Upper lobe of left lung (tissue), 6 donors: Measurements from ENCODE around the gene PRKCE. TPM values are rescaled to one million over a fixed set of nuclear protein-coding genes. Genes with fewer than 3 reads are reported as not detected.
A peak's percentile ranks its signal among the peaks of the same experiment; 100 is the strongest.

Experiments
- ATAC-seq, 2 donors: fragments of 200-7000 bp; cut with Tn5 transposase; one replicate each; pipeline ENCODE4 v1.9.1; 2022; ENCODE audit warnings: mild to moderate bottlenecking in 2 of 2, moderate library complexity in 2 of 2; ENCODE audit not compliant: low FRiP score in 2 of 2
- DNase-seq, 2 donors: peaks; one replicate each; pipeline ENCODE4 v3.0.0-alpha.2; 2019 to 2020
- H3K27ac ChIP-seq, 4 donors: fragments of 200-600 bp; sonication (generic); one replicate each; pipeline ENCODE4 v1.5.1; 2016 to 2019
- H3K27me3 ChIP-seq, 4 donors: fragments of 200-600 bp; sonication (generic); one replicate each; pipeline ENCODE4 v1.5.1; 2017 to 2019
- H3K36me3 ChIP-seq, 4 donors: fragments of 200-600 bp; sonication (generic); one replicate each; pipeline ENCODE4 v1.5.1; 2016 to 2019
- H3K4me1 ChIP-seq, 4 donors: fragments of 200-600 bp; sonication (generic); one replicate each; pipeline ENCODE4 v1.5.1; 2018 to 2019
- H3K4me3 ChIP-seq, 4 donors: fragments of 200-600 bp; sonication (generic); one replicate each; pipeline ENCODE4 v1.5.1; 2017 to 2019; ENCODE audit warnings: mild to moderate bottlenecking in 2 of 4, moderate library complexity in 1 of 4
- H3K9me3 ChIP-seq, 4 donors: fragments of 200-600 bp; sonication (generic); one replicate each; pipeline ENCODE4 v1.5.1; 2018 to 2019
- CTCF ChIP-seq, 6 experiments: fragments of 450-650 bp in 4 of 6; fragments of 200-600 bp in 2 of 6; sonication (generic) in 2 of 6; IDR thresholded peaks; one replicate each; pipeline ENCODE4 v1.5.1; 2016 to 2019; ENCODE audit warnings: antibody characterized with exemption in 6 of 6
- EP300 ChIP-seq, 4 donors: sonication (generic); formaldehyde crosslinking; IDR thresholded peaks; one replicate each; pipeline ENCODE4 v1.5.1; 2017; ENCODE audit warnings: antibody characterized with exemption in 4 of 4, control low read depth in 2 of 4
- POLR2A ChIP-seq, 4 donors: fragments of 450-650 bp; IDR thresholded peaks; one replicate each; pipeline ENCODE4 v1.5.1; 2016 to 2017; ENCODE audit warnings: antibody characterized with exemption in 4 of 4, mild to moderate bottlenecking in 2 of 4
- POLR2AphosphoS5 ChIP-seq, 2 donors: sonication (generic); formaldehyde crosslinking; IDR thresholded peaks; one replicate each; pipeline ENCODE4 v1.5.1; 2017; ENCODE audit warnings: antibody characterized with exemption in 2 of 2
- WGBS, 2 donors: methylation state at CpG; one replicate each; pipeline ENCODE4 v1.1.5; 2017 to 2018; 5-methylcytosine and 5-hydroxymethylcytosine counted together
- total RNA-seq, 6 donors: library from RNA; depleted of rRNA in 4 of 6; stranded (reverse); fragments of >200 nt in 4 of 6; gene quantifications; one replicate each; pipeline versions ENCODE4 v1.1.0 to v1.2.1, GENCODE V29; 2016 to 2021
- donor health status: DM: no; HTN: no; CAD: no; lungs with moderate emphysema.
- donor health status: DM: no; HTN: yes; CAD: no; lungs with severe emphysema.

PRKCE gene
- total RNA-seq, 6 donors from 2014 or later, result 54.9 to 124 (median 75.6) TPM

DNA sequence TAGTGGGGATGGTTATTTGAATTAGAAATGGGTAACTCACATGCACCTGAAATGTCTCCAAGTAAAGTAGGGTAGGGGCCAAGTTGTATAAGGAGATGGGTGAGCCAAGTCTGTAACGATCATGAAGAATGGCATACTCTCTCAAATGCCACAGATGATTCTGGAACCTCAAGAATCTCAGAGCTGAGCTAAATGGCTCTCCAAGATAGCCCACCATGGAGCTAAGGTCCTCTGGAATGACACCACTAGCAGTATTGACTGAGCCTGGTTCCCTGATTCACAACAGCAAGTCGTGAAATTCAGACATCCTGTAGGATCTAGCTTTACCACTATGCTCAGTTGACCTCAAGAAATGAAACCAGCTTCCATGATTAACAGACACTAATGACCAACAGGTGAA lies 529.8 kb downstream of the PRKCE start:
- Histone ChIP-seq H3K9me3 (no peaks in the 10 kb centered on the region), H3K4me1 (peaks cover 14 to 41% (median 28%) of the 10 kb centered on the region in 4 donors), H3K27ac (peak overlapping the region; percentile 66 to 88 (median 80)), H3K36me3 (peaks cover 0 to 36% (median 7%) of the 10 kb centered on the region in 4 donors), H3K27me3 (no peaks in the 10 kb centered on the region), H3K4me3 (no peak overlapping the region)
- ATAC-seq (no peak), DNase-seq (no peak)
- no peak for TF ChIP-seq POLR2AphosphoS5 (IDR thresholded peaks at IDR 0.05)
- TF ChIP-seq POLR2A (IDR thresholded peaks at IDR 0.05), result no peak
- no peak for TF ChIP-seq CTCF (IDR thresholded peaks at IDR 0.05)
- WGBS, 2 donors, result 73 to 87% methylated on average over 2 of the region's 2 CpGs

- peak in 3 of 4 donors; percentile 77 to 98 (median 94) for TF ChIP-seq EP300 (IDR thresholded peaks at IDR 0.05)
- peak; percentile 81 to 90 for TF ChIP-seq POLR2AphosphoS5 (IDR thresholded peaks at IDR 0.05)
- peak in 2 of 4 donors; percentile 54 to 65 for TF ChIP-seq POLR2A (IDR thresholded peaks at IDR 0.05)
- TF ChIP-seq CTCF (IDR thresholded peaks at IDR 0.05), result no peak
- WGBS, 2 donors, result 73 to 86% methylated on average over 17 to 18 of the region's 18 CpGs
- DNase-seq, result peak; percentile 45 to 53
- ATAC-seq, result peak in 1 of 2 donors; percentile 59
- Histone ChIP-seq H3K4me1 (peaks cover 19 to 46% (median 34%) of the 10 kb centered on the region in 4 donors), H3K27me3 (no peaks in the 10 kb centered on the region), H3K4me3 (no peak overlapping the region), H3K36me3 (peaks cover 0 to 36% (median 7%) of the 10 kb centered on the region in 4 donors), H3K27ac (peak overlapping the region; percentile 66 to 88 (median 80)), H3K9me3 (no peaks in the 10 kb centered on the region)
These were observed 530.5 kb downstream of the PRKCE start for GRCh38 chr2:46181789-46182530.

DNA sequence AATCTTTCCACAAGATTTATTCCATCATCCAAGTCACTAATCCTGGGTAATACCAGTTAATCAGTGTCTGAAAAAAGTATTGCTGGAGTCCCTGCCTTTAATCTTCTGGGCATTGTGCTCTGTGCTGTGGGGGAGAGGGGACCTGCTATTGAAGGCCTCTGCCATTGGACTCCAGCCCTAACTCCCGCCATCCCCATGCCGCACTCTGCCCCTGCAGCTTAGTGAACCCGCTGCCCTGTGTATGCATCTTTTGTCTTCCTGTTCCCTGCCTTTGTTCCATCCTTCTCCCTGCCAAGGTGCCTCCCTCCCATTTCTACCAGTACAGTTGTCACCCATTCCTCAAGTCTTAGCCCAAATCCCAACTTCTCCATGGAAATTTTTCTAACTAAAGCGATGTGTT lies 532.0 kb downstream of the PRKCE start:
- ATAC-seq (no peak), DNase-seq (no peak)
- Histone ChIP-seq H3K27ac (peak overlapping the region; percentile 66 to 88 (median 80)), H3K27me3 (no peaks in the 10 kb centered on the region), H3K4me3 (no peak overlapping the region), H3K4me1 (peaks cover 33 to 55% (median 45%) of the 10 kb centered on the region in 4 donors), H3K9me3 (no peaks in the 10 kb centered on the region), H3K36me3 (peaks cover 0 to 36% (median 7%) of the 10 kb centered on the region in 4 donors)
- 94 to 98% methylated on average over 4 of the region's 4 CpGs for WGBS, 2 donors
- TF ChIP-seq POLR2AphosphoS5 (IDR thresholded peaks at IDR 0.05) (no peak), POLR2A (IDR thresholded peaks at IDR 0.05) (no peak), CTCF (IDR thresholded peaks at IDR 0.05) (no peak), EP300 (IDR thresholded peaks at IDR 0.05) (no peak)

- no peak for ATAC-seq
- DNase-seq, result no peak
- Histone ChIP-seq H3K27me3 (no peaks in the 10 kb centered on the region), H3K36me3 (peaks cover 0 to 36% (median 7%) of the 10 kb centered on the region in 4 donors), H3K27ac (peak overlapping the region in 2 of 4 donors; percentile 79 to 83), H3K9me3 (no peaks in the 10 kb centered on the region), H3K4me1 (peaks cover 22 to 41% (median 34%) of the 10 kb centered on the region in 4 donors), H3K4me3 (no peak overlapping the region)
- 84 to 85% methylated on average over 12 of the region's 12 CpGs for WGBS, 2 donors
- TF ChIP-seq POLR2A (IDR thresholded peaks at IDR 0.05) (no peak), POLR2AphosphoS5 (IDR thresholded peaks at IDR 0.05) (no peak), CTCF (IDR thresholded peaks at IDR 0.05) (peak in 1 of 6 experiments; percentile 20), EP300 (IDR thresholded peaks at IDR 0.05) (no peak)
These were observed 533.5 kb downstream of the PRKCE start for GRCh38 chr2:46184794-46185583.
